Measurements from ENCODE around the gene PLD1. TPM values are rescaled to one million over a fixed set of nuclear protein-coding genes. Genes with fewer than 3 reads are reported as not detected.

Gene PLD1
- total and polyA plus RNA-seq, 9 donors, result 24.6 to 125 (median 52.1) TPM

DNA sequence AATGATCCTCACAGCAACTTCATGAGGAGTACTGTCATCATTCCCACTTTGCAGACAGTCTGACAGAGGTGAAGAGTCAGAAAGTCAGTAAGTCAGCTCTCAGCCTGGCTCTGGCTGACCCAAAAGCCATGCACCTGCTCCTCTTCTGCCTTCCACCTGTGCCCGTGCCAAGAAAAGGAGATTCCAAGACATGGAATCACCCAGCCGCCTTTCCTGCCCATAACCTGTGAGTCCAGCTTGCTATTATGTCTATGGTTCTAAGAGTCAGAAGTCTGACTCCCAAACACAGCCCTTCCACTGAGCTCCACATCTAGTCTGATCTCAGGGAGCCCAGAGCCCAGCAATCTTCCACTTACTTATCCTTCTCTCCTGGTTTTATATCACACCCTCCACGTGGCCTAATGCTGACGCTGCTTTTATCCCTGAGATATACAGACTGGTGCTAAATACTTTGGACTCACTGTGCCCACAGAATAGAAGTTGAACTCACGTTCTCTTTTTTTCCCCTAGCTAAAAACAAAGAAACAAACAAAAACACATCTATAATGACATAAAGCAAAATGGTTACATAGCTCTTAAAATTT lies 66.0 kb downstream of the PLD1 start:
- no peaks in the 10 kb centered on the region for H3K27me3 ChIP-seq
- 61 to 80% (median 66%) methylated on average over 5 of the region's 5 CpGs for WGBS, 3 donors
- H3K36me3 ChIP-seq, result no peaks in the 10 kb centered on the region
- peaks cover 7% of the 10 kb centered on the region for H3K4me1 ChIP-seq (ENCODE audit: insufficient read depth)
- no peak overlapping the region for H3K4me3 ChIP-seq
- intact Hi-C loops (cut with DNase I), result no loop called here
- H3K9me3 ChIP-seq, result no peaks in the 10 kb centered on the region
- DNase-seq, result no peak
- no peak overlapping the region for H3K27ac ChIP-seq
- no peak for TF ChIP-seq EP300 (IDR thresholded peaks at IDR 0.05)
- TF ChIP-seq, protein P1, sequence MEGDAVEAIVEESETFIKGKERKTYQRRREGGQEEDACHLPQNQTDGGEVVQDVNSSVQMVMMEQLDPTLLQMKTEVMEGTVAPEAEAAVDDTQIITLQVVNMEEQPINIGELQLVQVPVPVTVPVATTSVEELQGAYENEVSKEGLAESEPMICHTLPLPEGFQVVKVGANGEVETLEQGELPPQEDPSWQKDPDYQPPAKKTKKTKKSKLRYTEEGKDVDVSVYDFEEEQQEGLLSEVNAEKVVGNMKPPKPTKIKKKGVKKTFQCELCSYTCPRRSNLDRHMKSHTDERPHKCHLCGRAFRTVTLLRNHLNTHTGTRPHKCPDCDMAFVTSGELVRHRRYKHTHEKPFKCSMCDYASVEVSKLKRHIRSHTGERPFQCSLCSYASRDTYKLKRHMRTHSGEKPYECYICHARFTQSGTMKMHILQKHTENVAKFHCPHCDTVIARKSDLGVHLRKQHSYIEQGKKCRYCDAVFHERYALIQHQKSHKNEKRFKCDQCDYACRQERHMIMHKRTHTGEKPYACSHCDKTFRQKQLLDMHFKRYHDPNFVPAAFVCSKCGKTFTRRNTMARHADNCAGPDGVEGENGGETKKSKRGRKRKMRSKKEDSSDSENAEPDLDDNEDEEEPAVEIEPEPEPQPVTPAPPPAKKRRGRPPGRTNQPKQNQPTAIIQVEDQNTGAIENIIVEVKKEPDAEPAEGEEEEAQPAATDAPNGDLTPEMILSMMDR (IDR thresholded peaks at IDR 0.05), result no peak
- no peak for TF ChIP-seq POLR2A (IDR thresholded peaks at IDR 0.05)

DNA sequence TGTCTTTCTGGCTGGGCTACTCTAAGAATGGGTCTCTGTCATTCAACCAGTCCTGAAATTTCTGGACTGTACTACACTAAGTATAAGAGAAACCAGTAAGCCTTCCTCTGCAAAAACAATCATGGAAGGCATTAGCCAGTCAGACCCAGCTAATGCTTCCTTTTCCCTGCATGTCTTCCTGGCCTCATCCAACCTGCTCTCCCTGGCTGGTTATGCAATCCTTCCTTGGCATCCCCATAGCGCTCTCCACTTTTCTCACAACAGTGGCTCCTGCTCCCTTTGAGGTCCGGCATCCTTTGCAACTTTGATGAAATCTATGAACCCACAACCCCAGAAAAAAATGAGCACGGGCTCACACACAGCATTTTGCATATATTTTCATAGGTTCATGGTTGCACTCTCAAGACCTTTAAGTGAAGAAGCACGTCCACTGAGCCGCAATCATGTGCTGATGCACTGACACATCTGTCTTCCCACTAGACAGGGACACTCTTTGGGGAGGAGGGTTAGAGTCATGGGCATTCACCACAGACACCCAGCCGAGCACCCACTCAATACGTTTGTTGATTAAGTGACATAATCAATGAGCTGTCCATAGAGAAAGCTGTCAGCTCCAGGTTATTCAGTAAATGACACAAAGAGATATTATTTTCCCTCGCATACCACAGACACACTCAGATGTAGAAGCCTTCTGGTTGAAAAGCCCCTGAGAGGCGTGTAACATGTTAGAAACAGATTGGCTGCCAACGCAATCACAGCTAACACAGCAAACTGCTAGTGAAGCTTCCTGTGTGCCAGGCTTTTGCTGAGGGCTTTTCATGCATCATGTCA lies 66.7 kb downstream of the PLD1 start:
- intact Hi-C loops (cut with DNase I), result no loop called here
- DNase-seq, result no peak
- Histone ChIP-seq H3K4me1 (ENCODE audit: insufficient read depth) (peaks cover 10% of the 10 kb centered on the region), H3K9me3 (no peaks in the 10 kb centered on the region), H3K27ac (no peak overlapping the region), H3K36me3 (no peaks in the 10 kb centered on the region), H3K27me3 (no peaks in the 10 kb centered on the region), H3K4me3 (no peak overlapping the region)
- TF ChIP-seq EP300 (IDR thresholded peaks at IDR 0.05), result no peak
- TF ChIP-seq, protein P1 (IDR thresholded peaks at IDR 0.05), result no peak
- TF ChIP-seq POLR2A (IDR thresholded peaks at IDR 0.05), result no peak
- WGBS, 3 donors, result 89 to 94% (median 89%) methylated on average over 10 of the region's 10 CpGs

DNA sequence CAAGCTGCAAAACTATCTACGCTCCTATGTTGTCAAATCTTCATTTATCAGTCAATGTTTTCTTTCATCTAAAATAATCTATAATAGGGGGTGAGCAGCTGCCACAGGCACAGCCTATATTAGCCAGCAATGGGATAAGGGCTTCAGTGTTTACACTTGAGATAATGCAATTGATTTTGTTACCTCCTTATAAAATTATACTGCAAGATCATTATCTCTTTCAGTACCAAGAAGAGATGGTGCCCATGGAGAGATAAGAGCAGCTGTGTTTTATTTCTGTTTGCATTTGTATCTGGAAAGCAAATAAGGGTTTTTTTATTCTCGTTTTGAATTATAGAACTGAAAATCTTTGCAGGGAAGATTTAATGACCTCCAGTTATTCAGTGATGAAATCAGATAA lies 68.9 kb downstream of the PLD1 start:
- Histone ChIP-seq H3K36me3 (no peaks in the 10 kb centered on the region), H3K27ac (no peak overlapping the region), H3K4me3 (no peak overlapping the region), H3K27me3 (no peaks in the 10 kb centered on the region), H3K9me3 (no peaks in the 10 kb centered on the region), H3K4me1 (ENCODE audit: insufficient read depth) (peaks cover 5% of the 10 kb centered on the region)
- DNase-seq, result no peak
- 57 to 68% (median 68%) methylated on average over 2 of the region's 2 CpGs for WGBS, 3 donors
- intact Hi-C loops (cut with DNase I), result no loop called here
- TF ChIP-seq EP300 (IDR thresholded peaks at IDR 0.05) (no peak), POLR2A (IDR thresholded peaks at IDR 0.05) (no peak)
- TF ChIP-seq, protein P1 (IDR thresholded peaks at IDR 0.05), result no peak

DNA sequence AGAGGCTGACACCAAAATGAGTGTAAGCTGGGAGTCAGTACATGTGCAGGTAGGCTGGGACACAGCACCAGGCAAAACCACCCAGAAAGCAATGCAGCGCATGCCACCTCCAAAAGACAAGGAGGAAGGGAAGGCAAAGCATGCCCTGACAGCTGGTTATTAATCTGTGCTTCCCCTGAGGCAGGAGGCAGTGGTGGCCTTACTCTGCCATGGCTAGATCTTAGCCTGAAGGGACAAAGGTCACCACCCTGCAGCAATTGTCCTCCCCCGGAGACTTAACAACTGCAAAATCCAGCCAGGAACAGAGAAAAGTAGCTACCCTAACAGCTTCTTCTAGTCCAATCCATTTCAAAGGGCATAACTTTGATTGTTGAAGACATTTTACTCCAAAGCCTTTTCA lies 73.7 kb downstream of the PLD1 start:
- intact Hi-C loops (cut with DNase I), result no loop called here
- no peaks in the 10 kb centered on the region for H3K27me3 ChIP-seq
- no peak overlapping the region for H3K27ac ChIP-seq
- no peaks in the 10 kb centered on the region for H3K9me3 ChIP-seq
- H3K4me3 ChIP-seq, result no peak overlapping the region
- H3K4me1 ChIP-seq (ENCODE audit: insufficient read depth), result peaks cover 3% of the 10 kb centered on the region
- TF ChIP-seq EP300 (IDR thresholded peaks at IDR 0.05) (no peak), POLR2A (IDR thresholded peaks at IDR 0.05) (no peak)
- TF ChIP-seq, protein P1 (IDR thresholded peaks at IDR 0.05), result no peak
- WGBS, 3 donors, result 88 to 90% (median 89%) methylated on average over 2 of the region's 2 CpGs
- no peaks in the 10 kb centered on the region for H3K36me3 ChIP-seq
- no peak for DNase-seq
